GM12801 (cell line): ENCODE results near the gene SNAP29.

Source experiments
- CTCF ChIP-seq: IDR thresholded peaks from one replicate; pipeline ENCODE4 v1.5.1; 2011; ENCODE audit warnings: control low read depth; ENCODE audit not compliant: insufficient read length; ENCODE audit errors: extremely low read depth

The SNAP29 gene

GRCh38 chr22:20829491-20830134, 29.2 kb upstream of the SNAP29 start:
- TF ChIP-seq CTCF, result no peak

GRCh38 chr22:20833225-20833665, 25.6 kb upstream of the SNAP29 start:
- no peak for TF ChIP-seq CTCF

GRCh38 chr22:20834206-20834605, 24.6 kb upstream of the SNAP29 start:
- TF ChIP-seq CTCF, result no peak

GRCh38 chr22:20834725-20835124, 24.1 kb upstream of the SNAP29 start:
- TF ChIP-seq CTCF, result no peak

- TF ChIP-seq CTCF, result no peak
These were observed 21.6 kb upstream of the SNAP29 start for GRCh38 chr22:20836987-20837823.

- no peak for TF ChIP-seq CTCF
These were observed 18.8 kb upstream of the SNAP29 start for GRCh38 chr22:20839837-20840645.
